HG02759 (cell line): ENCODE data around the gene OR2H2.

ENCODE experiments used
- ATAC-seq: cut with Tn5 transposase; IDR thresholded peaks from one replicate; pipeline ENCODE4 v1.9.1; 2021; ENCODE audit warnings: mild to moderate bottlenecking, moderate library complexity; ENCODE audit not compliant: unreplicated experiment

The OR2H2 gene

DNA sequence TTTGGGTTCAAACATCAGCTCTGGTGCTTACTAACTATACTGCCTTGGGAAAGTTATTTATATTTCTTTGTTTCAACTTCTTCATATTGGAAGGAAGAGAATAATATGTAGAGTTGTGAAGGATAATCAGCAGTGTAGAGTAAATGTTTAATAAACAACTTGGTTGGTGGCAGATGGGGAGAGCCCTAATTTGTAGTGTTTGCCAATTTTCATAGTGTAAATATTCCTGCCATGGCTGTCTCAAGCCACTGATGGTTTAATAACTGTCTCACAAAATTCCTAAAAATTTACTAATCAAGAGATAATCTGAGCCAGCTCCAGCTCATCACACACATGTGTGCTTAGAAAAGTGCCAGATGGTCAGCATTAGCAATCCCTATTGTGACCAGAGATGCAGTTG lies at the start of gene OR2H2:
Gene OR2H2, plus strand, starts transcription at position 301 of the 400 bp plus-strand sequence. CDS start 2,824 bp downstream, outside the sequence.
- ATAC-seq, result no peak

- ATAC-seq, result no peak
These were observed 47.1 kb upstream of the OR2H2 start for GRCh38 chr6:29537714-29538403.

DNA sequence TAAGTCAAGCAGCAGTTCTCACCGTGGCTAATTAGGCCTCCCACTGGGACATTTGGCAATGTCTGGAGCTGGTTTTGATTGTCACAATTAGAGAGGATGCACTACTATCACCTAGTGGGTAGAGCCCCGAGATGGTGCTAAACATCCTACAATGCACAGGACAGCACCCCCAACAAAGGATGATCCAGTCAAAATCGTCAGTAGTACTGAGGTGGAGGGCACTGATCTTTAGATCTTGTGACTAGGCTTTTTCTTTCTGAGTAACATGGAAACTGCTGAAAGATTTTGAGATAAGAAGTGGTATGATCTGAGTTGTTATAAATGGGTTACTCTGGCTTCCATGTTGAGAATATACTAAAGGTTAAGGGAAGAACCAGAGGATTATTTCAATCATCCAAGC lies 37.3 kb upstream of the OR2H2 start:
- no peak for ATAC-seq

DNA sequence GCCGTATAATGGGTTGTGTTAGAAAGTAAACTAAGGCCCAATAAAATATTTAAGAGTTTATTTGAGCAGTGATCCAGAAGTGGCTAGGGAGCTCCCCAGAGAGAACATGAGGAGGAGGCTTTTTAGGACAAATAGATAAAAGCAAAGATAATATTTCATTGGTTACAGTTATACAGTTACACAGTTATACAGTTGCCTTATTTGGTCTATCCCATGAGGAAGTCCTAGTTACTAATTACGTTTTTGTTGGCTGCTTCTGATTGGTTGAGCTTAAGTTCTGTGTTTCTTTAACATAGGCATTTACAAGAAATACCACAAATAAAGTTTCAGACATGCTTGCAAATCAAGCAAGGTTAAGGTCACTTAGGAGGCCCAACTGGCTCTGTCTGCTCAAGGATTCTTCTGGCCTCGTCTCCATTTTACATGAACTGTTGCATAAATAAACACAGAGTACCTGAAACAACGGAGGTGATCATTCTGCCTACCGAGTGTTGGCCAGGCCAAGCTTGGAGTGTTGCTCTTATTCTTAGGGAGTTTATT lies 32.3 kb upstream of the OR2H2 start:
- no peak for ATAC-seq

DNA sequence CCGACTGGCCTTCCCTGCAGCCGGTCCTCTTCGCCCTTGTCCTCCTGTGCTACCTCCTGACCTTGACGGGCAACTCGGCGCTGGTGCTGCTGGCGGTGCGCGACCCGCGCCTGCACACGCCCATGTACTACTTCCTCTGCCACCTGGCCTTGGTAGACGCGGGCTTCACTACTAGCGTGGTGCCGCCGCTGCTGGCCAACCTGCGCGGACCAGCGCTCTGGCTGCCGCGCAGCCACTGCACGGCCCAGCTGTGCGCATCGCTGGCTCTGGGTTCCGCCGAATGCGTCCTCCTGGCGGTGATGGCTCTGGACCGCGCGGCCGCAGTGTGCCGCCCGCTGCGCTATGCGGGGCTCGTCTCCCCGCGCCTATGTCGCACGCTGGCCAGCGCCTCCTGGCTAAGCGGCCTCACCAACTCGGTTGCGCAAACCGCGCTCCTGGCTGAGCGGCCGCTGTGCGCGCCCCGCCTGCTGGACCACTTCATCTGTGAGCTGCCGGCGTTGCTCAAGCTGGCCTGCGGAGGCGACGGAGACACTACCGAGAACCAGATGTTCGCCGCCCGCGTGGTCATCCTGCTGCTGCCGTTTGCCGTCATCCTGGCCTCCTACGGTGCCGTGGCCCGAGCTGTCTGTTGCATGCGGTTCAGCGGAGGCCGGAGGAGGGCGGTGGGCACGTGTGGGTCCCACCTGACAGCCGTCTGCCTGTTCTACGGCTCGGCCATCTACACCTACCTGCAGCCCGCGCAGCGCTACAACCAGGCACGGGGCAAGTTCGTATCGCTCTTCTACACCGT lies 31.5 kb upstream of the OR2H2 start:
- ATAC-seq, result no peak

GRCh38 chr6:29554764-29555163 lies 30.2 kb upstream of the OR2H2 start:
- no peak for ATAC-seq

DNA sequence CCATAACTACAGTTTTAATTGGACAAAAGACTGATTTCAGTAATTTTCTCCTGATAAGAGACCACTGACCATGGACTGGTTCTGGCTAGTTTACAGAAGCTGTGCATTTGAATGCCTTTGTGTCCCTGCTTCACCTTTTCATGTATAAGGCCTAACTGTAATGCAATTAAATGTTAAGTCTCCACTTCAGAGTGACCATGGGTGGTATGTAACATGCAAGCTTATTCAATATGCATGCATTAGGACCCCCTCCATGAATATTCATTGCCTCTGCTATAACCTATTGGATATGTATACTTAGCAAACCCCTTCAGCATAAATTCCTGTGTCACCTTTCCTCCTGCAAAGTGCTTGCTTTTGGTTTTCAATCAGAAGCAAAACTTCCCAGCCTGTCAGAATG lies 27.6 kb upstream of the OR2H2 start:
- ATAC-seq, result no peak

DNA sequence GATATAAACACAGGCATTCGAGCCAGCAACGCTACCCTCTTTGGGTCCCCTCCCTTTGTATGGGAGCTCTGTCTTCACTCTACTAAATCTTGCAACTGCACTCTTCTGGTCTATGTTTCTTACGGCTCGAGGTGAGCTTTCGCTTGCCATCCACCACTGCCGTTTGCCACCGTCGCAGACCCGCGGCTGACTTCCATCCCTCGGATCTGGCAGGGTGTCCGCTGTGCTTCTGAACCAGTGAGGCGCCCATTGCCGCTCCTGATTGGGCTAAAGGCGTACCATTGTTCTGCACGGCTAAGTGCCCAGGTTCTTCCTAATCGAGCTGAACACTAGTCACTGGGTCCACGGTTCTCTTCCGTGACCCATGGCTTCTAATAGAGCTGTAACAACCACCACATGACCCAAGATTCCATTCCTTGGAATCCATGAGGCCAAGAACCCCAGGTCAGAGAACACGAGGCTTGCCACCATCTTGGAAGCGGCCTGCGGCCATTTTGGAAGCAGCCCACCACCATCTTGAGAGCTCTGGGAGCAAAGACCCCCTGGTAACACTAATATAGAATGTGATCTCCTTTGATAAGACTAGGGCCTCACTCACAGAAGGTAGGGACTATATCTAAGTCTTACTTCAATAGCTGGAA lies 26.4 kb upstream of the OR2H2 start:
- ATAC-seq, result no peak

DNA sequence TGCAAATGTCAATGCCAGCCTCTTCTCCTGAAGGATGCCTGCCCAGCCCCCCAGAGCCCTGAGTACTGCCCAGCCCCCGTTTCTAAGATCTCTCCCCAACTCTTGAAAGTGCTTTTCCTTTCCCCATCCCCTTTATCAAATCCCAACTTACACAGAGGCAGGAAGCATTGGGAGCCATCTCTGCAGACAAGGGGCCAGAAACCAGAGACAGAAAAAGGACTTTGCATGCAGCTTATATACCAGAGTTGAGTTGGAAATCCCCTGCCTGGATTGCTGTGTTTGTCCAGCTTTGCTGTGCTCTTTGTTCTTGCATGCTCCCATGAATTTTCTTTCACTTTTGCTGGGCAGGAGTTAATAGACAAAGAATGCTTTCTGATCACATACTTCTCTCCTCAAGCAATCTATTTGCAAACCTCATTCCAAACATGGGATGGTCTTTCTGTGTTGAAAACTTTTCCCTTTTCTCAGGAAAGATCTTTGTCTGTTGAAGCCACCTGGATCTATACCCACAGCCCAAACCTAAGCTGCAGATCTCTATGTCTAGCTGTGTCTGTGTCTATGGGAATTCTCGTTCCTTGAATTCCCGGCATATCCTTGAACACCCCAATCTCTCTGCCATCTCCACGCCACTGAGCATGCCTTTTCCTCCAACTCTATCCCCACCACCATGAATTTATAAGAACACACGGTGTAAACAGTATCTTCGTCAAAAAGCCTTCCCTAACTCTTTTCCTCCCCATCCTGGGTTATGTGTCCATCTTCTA lies 25.2 kb upstream of the OR2H2 start, which contains the start of gene UBD:
Gene UBD, minus strand, starts transcription at position 209 of the 764 bp plus-strand sequence. Its CDS starts 31 bp downstream, at position 178.
- ATAC-seq, result no peak

- no peak for ATAC-seq
These were observed 23.8 kb upstream of the OR2H2 start for GRCh38 chr6:29561091-29561490.

- ATAC-seq, result no peak
These were observed 23.2 kb upstream of the OR2H2 start for GRCh38 chr6:29561606-29562181.

- ATAC-seq, result no peak
These were observed 21.4 kb upstream of the OR2H2 start for GRCh38 chr6:29563435-29563965.

GRCh38 chr6:29564875-29565274 lies 20.0 kb upstream of the OR2H2 start:
- ATAC-seq, result no peak

DNA sequence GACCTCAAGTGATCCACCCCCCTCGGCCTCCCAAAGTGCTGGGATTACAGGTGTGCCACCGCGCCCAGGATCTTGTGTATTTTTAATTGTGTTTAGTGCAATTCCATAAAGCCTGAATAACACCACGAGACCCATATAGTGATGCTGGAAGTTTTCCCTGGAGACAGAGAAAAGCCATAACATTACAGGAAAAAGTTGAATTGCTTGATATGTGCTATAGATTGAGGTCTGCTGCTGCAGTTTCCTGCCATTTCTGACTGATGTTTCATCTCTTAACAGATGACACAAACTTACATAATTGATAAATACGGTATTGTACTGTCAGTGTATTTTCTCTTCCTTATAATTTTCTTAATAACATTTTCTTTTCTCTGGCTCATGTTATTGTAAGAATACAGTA lies 18.1 kb upstream of the OR2H2 start:
- ATAC-seq, result no peak

DNA sequence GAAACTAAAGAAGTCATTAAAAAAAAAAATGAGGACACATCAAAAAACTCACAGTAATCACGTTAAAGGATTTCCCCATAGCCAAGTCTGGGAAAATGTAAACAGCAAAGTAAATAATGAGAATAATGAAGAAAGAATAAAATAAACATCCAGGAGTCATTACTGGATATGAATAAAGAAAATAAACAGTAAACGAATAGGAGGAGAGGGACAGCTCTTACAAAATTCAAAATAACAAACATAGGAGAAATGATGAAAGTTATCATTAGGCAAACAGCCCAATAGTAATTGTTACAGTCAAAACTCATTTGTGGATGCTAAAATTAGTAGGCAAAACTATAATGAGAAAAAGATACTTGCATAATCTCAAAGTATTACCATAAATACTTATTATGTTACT lies 17.4 kb upstream of the OR2H2 start:
- no peak for ATAC-seq

- ATAC-seq, result no peak
These were observed 16.9 kb upstream of the OR2H2 start for GRCh38 chr6:29567991-29568390.

- no peak for ATAC-seq
These were observed 8.9 kb upstream of the OR2H2 start for GRCh38 chr6:29576056-29576455.

- no peak for ATAC-seq
These were observed 7.4 kb upstream of the OR2H2 start for GRCh38 chr6:29577544-29577943.

- ATAC-seq, result no peak
These were observed 4.6 kb downstream of the OR2H2 start for GRCh38 chr6:29589423-29590048.
